Erythroblast (primary cell): ENCODE results near the gene DDX31.

Source experiments
- GATA1 ChIP-seq: IDR thresholded peaks from 2 replicates; pipeline ENCODE4 v1.6.1; 2011; ENCODE audit warnings: low read depth, mild to moderate bottlenecking, control low read depth, low read length, moderate library complexity
- POLR2A ChIP-seq: IDR thresholded peaks from 2 replicates; pipeline ENCODE4 v1.6.1; 2011; ENCODE audit warnings: mild to moderate bottlenecking, low read length

DNA sequence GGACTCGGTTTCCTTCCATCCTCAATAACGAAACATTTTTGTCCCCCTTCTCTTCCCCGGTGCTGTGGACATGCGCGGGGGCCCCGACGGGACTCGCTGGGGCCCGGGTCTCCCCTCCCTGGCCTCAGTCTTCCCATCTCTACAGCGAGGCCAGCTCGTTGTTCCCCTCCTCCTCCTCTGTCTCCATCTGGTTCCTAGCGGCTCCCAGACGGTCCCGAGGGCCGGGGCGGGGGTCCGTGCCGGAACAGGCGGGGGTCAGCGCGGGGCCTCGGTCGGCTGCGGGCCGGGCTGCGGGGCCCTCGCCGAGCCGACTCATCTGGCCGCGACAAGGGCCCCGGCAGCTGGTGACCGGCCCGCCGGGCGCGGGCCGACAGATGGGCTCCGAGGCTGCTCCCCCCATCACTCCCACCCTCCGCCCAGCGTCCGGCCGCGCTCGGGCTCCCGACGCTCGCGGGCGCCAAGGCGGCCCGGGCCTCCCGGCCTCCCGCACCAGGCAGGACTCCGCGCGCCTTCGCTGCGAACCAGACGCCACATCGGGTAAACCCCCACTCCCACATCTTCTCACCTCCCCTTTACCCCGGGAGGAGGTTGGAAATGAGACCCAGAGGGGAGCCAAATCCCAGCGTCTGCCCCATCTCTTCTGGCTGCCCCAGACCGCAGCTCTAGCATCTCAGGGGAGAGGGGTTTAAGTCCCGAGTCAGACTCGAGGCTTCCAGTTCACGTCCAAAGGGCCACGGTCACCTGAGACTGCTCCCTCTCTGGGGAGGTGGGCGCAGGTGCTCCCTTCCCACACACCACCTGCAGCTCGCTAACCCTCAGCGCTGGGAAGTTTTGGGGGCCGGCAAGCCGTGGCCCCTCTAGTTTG, 79.2 kb downstream of the DDX31 start:
- TF ChIP-seq POLR2A (no peak), GATA1 (no peak)
